GM13976 (cell line): ENCODE data around the gene MYL3.
A peak's percentile ranks its signal among the peaks of the same experiment; 100 is the strongest.

ENCODE experiments used
- DNase-seq: peaks from one replicate; pipeline ENCODE4 v3.0.0; 2012; ENCODE audit warnings: low spot score
- in situ Hi-C: fragments of 300-500 bp; cut with MboI; formaldehyde crosslinking; loops from one replicate; pipeline ENCODE4 v1.12.0; 2022; ENCODE audit warnings: low sequenced_read_pairs, mixed read lengths, inconsistent platforms; ENCODE audit not compliant: unreplicated experiment
- TF ChIP-seq, protein P1 (sequence below): IDR thresholded peaks from 2 replicates; pipeline ENCODE4 v1.5.1; 2012; ENCODE audit warnings: borderline replicate concordance, mild to moderate bottlenecking; ENCODE audit not compliant: insufficient read depth; ENCODE audit errors: extremely low read depth, missing control alignments, control extremely low read depth

MYL3 gene

DNA sequence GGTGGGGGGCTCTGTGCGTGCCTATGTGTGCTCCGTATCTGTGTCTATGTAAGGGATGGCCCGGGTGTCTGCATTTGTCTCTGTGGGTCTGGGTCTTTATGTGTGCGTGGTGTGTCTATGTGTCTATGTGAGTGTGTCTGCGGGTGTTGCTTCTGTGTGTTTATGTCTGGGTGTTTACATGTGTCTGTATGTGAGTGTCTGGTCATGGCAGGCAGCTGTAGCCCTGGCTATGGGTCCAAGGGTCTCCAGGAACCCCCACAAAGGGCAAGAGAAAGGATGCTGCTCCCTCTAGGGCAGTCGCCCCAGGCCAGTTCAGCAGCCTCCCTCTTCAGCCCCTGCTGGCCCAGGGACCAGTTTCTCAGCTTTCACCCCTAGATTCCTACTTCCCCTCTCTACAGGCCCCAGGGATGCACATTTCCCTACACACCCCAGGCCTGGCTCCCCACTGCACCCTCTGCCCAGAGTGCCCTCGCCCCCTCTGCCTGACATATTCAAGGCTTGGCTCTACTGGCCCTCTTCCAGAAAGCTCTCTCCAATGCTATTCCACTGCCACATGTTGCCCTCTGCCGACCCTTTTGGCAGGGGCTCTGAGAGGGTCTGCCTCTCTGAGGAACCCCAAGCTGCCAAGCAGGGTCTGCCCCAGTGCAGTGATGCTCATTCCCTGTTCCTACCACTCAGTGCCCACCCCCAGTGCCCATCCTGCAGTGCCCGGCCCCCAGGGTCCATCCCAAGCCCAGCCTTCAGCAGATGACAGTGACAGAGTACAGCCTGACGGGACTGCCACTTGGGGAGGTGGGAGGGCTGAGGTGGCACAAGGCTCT lies 1.0 kb upstream of the MYL3 start:
- TF ChIP-seq, protein P1, sequence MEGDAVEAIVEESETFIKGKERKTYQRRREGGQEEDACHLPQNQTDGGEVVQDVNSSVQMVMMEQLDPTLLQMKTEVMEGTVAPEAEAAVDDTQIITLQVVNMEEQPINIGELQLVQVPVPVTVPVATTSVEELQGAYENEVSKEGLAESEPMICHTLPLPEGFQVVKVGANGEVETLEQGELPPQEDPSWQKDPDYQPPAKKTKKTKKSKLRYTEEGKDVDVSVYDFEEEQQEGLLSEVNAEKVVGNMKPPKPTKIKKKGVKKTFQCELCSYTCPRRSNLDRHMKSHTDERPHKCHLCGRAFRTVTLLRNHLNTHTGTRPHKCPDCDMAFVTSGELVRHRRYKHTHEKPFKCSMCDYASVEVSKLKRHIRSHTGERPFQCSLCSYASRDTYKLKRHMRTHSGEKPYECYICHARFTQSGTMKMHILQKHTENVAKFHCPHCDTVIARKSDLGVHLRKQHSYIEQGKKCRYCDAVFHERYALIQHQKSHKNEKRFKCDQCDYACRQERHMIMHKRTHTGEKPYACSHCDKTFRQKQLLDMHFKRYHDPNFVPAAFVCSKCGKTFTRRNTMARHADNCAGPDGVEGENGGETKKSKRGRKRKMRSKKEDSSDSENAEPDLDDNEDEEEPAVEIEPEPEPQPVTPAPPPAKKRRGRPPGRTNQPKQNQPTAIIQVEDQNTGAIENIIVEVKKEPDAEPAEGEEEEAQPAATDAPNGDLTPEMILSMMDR, result no peak
- DNase-seq, result no peak
- in situ Hi-C loops, result no loop called here

DNA sequence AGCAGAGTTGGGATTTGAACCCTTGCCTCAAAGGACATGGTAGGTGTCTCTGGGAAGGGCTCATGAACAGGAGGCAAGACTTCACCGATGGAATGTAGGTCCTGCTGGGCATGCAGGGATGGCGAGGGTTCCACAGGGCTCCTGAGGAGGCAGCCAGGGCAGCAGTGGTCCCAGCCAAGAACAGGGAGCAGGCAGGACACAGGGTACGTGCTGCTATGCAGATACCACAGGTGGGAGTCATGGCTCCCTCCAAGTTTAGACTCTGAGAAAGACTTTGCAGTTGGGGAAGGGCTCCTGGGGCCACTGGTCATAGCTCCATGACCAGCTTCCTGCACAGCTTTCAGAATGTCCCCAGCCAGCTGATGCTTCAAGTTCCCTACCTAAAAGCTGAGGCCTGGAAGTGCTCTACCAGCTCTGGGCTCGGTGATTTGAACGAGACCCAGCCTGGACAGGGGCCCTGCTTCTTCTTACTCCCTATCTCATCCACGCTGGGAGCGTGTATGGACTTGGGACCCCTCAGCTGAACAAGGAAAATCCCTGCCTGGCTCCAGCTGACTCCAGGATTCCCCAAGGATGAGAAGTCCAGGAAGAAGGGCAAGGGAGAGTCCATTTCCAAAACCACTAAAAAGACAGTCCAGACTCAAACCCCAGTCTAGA lies 747 bp downstream of the MYL3 start:
- in situ Hi-C loops, result no loop called here
- no peak for DNase-seq
- TF ChIP-seq, protein P1, result no peak

DNA sequence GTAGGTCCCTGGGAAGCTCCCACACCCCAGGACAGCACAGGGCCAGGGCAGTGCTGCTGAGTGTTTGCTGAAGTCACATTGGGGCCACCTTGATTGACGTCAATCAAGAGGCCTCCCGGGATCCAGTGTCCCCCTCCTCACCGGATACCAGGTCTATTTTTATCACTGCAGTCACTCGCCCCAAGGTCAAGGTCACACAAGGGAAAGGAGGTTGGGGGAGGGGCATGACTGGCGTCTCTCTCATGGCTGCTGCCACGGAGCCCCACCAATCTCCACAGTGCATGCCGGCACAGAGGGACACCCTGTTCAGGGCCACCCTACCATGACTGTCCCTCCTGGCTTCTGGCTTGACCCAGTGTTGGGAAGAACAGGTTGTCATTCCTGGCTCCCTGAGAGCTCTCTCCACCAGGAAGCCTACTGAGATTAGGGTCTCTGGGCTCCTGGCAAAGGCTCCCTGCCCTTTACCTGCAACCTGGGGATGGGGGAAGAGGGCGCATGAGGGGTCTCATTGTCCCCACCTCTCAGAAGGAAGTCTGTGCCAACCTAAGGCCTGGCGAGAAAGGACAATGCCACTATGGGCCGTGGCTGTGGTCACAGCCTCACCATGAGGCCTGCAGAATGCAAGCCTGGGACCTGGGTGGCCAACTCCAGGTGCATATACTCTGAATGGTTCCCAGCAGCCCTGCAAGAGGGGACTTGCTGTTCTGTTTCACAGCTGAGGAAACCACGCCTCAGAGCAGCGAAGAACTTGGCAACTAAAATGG lies 1.5 kb downstream of the MYL3 start:
- in situ Hi-C loops, result no loop called here

DNA sequence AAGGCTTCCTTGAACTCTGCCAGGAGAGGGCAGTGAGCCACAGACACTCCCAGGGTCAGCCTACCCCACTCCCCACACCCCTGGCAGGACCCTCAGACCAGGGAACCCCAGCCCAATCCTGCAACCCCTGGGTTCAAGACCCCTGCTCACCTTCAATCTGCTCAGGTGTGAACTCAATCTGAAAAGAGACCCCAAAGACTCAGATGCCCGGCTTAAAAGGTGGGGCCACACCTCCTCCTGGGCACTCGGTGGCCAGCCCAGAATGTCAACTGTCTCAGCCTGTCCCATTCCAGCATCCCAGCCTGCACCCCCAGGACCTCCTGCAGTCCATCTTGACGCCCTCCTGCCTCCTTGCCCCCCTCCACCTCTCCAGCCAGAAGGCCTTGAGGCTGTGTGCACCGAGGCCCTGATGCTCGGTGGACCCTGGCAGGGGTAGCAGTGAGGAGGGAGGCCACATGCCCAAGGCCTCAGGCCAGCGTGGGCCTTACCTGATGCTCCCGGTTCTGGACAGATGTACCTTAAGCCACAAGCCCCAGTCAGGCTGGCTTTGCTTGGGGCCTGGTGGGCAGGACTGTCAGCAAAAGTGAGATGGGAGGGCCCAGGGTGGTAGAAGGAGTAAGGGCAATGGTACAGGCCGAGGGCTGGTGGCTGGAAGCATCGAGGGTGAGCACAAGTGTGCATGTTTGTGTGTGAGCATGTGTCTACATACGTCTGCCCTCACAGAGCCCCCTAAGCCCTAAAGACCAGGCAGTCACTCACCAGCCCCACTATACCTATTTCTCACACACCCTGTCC lies 2.2 kb downstream of the MYL3 start:
- DNase-seq, result no peak
- TF ChIP-seq, protein P1, result no peak
- in situ Hi-C loops, result no loop called here

More for the DNA sequence above, 1.5 kb downstream of the MYL3 start:
- TF ChIP-seq, protein P1, result no peak
- DNase-seq, result no peak

DNA sequence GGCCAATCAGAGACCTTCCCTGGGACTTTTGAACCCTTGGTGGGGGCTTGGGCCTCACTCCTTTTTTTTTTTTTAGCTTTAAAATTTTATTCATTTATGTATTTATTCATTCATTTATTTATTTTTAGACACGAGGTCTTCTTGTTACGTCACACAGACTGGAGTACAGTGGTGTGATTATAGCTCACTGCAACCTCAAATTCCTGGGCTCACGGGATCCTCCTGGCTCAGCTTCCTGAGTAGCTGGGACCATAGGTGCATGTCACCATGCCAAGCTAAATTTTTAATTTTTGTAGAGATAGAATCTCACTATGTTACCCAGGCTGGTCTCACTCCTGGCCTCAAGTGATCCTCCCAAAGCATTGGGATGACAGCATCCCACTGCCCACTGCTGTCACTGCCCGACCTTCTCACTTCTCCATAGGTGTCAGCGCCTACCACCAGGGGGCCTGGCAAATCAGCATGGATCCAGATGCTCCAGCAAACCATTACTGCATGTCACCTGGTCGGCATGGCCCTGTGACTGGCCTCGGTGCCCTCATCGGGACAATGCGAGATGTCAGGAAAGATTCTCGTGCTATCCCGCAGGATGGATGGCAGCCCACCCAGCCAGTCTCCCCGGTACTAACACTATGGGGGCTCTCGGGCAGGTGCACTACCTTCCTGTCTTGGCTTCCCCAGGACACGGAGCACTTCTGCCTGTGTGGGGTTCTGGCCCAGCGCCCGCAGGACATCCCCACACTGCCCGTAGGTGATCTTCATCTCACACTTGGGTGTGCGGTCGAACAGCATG lies 3.0 kb downstream of the MYL3 start:
- in situ Hi-C loops, result no loop called here
- no peak for DNase-seq
- TF ChIP-seq, protein P1, result peak; percentile 10
